GM23248 (cell line): ENCODE results near the gene STK32B. TPM values are rescaled to one million over a fixed set of nuclear protein-coding genes. Genes with fewer than 3 reads are reported as not detected.

ENCODE experiments used
- DNase-seq: peaks from one replicate; pipeline ENCODE4 v3.0.0-alpha.2; 2015
- H2AFZ ChIP-seq: fragments of 200-600 bp; sonication (generic); 2 replicates; pipeline ENCODE4 v1.6.1; 2016; ENCODE audit warnings: antibody characterized with exemption
- H3F3A ChIP-seq: fragments of 200-600 bp; sonication (generic); 2 replicates; pipeline ENCODE4 v1.6.1; 2016; ENCODE audit warnings: mild to moderate bottlenecking, antibody characterized with exemption, mixed run types; ENCODE audit not compliant: insufficient read depth
- H3K27ac ChIP-seq: fragments of 200-600 bp; sonication (generic); 2 replicates; pipeline ENCODE4 v1.5.1; 2016; ENCODE audit warnings: mild to moderate bottlenecking
- H3K27me3 ChIP-seq: fragments of 200-600 bp; sonication (generic); replicated peaks from 2 replicates; pipeline ENCODE4 v1.6.1; 2016; ENCODE audit warnings: mild to moderate bottlenecking; ENCODE audit not compliant: insufficient read depth
- H3K36me3 ChIP-seq: fragments of 200-600 bp; sonication (generic); 2 replicates; pipeline ENCODE4 v1.6.1; 2016; ENCODE audit warnings: low read depth, mild to moderate bottlenecking
- H3K4me1 ChIP-seq: fragments of 200-600 bp; sonication (generic); 2 replicates; pipeline ENCODE4 v1.6.1; 2016; ENCODE audit warnings: mild to moderate bottlenecking; ENCODE audit not compliant: insufficient read depth
- H3K4me2 ChIP-seq: fragments of 200-600 bp; sonication (generic); one replicate; pipeline ENCODE4 v1.6.1; 2016; ENCODE audit warnings: mild to moderate bottlenecking; ENCODE audit not compliant: unreplicated experiment
- H3K4me3 ChIP-seq: fragments of 200-600 bp; sonication (generic); 2 replicates; pipeline ENCODE4 v1.5.1; 2016; ENCODE audit warnings: mild to moderate bottlenecking
- H3K79me2 ChIP-seq: fragments of 200-600 bp; sonication (generic); 2 replicates; pipeline ENCODE4 v1.6.1; 2016; ENCODE audit warnings: mild to moderate bottlenecking; ENCODE audit not compliant: insufficient read depth
- H3K9ac ChIP-seq: fragments of 200-600 bp; sonication (generic); 2 replicates; pipeline ENCODE4 v1.6.1; 2016; ENCODE audit warnings: mild to moderate bottlenecking
- H3K9me2 ChIP-seq: fragments of 200-600 bp; sonication (generic); 2 replicates; pipeline ENCODE4 v1.6.1; 2016; ENCODE audit warnings: mixed run types, mild to moderate bottlenecking, moderate library complexity; ENCODE audit not compliant: insufficient read depth
- H3K9me3 ChIP-seq: fragments of 200-600 bp; sonication (generic); one replicate; pipeline ENCODE4 v1.6.1; 2017; ENCODE audit warnings: low read depth
- H4K20me1 ChIP-seq: fragments of 200-600 bp; sonication (generic); 2 replicates; pipeline ENCODE4 v1.6.0; 2016; ENCODE audit not compliant: insufficient read depth
- EZH2 ChIP-seq: fragments of 200-600 bp; sonication (generic); IDR thresholded peaks from 2 replicates; pipeline ENCODE4 v1.6.1; 2018; ENCODE audit warnings: antibody characterized with exemption, mild to moderate bottlenecking; ENCODE audit not compliant: insufficient read depth, poor library complexity, severe bottlenecking
- EZH2phosphoT487 ChIP-seq: fragments of 200-600 bp; sonication (generic); IDR thresholded peaks from 2 replicates; pipeline ENCODE4 v1.6.1; 2018; ENCODE audit warnings: antibody characterized with exemption, moderate library complexity, mild to moderate bottlenecking, low read depth; ENCODE audit not compliant: insufficient read depth
- WGBS, 2 experiments: methylation state at CpG; one replicate each; pipeline ENCODE4 v1.1.6; 2015 to 2017; ENCODE audit warnings: low lambda C conversion rate in 2 of 2, low coverage in 1 of 2; ENCODE audit errors: missing lambda C conversion rate in 2 of 2; 5-methylcytosine and 5-hydroxymethylcytosine counted together
- in situ Hi-C: fragments of 300-500 bp; cut with MboI; formaldehyde crosslinking; loops from 2 replicates; pipeline ENCODE4 v1.15.0; 2020
- polyA plus RNA-seq: library from polyadenylated mRNA; unstranded; fragments of >200 nt; fragmentation: Nextera tagmentation; extraction: Ambion mirVana; gene quantifications from 2 replicates; pipeline ENCODE4 v1.2.1, GENCODE V29; 2016
- small RNA-seq: library from RNA; depleted of rRNA; stranded (forward); fragments of <200 nt; gene quantifications from one replicate; pipeline ENCODE3, GENCODE V24; 2014; ENCODE audit warnings: low read depth, low replicate concordance
- total RNA-seq: library from RNA; depleted of rRNA; stranded (reverse); fragments of >200 nt; shearing (Covaris generic); gene quantifications from 2 replicates; pipeline ENCODE4 v1.2.3, GENCODE V29; 2014; rRNA removed

Gene STK32B
- total and polyA plus RNA-seq, 2 experiments from 2014 or later = 4.9 to 6.1 TPM

GRCh38 chr4:5547651-5548249 is 496.5 kb downstream of the STK32B start:
- WGBS, 2 experiments = 93 to 98% methylated on average over 12 of the region's 12 CpGs

More at GRCh38 chr4:5547651-5548249, 496.5 kb downstream of the STK32B start:
- Histone ChIP-seq H3K27me3 (no peaks in the 10 kb centered on the region), H3F3A (no peaks in the 10 kb centered on the region), H3K79me2 (no peaks in the 10 kb centered on the region), H2AFZ (no peak overlapping the region), H3K4me2 (no peak overlapping the region), H3K9me2 (no peaks in the 10 kb centered on the region), H3K36me3 (peaks cover 12% of the 10 kb centered on the region; the same call in 1 of the 2 replicates), H3K4me1 (no peaks in the 10 kb centered on the region), H3K4me3 (no peak overlapping the region), H3K27ac (no peak overlapping the region), H4K20me1 (no peaks in the 10 kb centered on the region), H3K9ac (no peak overlapping the region), H3K9me3 (no peaks in the 10 kb centered on the region)
- TF ChIP-seq EZH2 (no peak), EZH2phosphoT487 (no peak)
- in situ Hi-C loops = no loop called here
- DNase-seq = no peak

Small RNAs within 50 kb of the gene (small RNA-seq; reads per million reads assigned to genes)
- gene RF00019 = not detected

Other genes starting within 250 kb of the STK32B start
- 26.1 and 32.1 TPM in 2 replicates for gene MSX1, start 191.8 kb upstream of the STK32B start, total RNA-seq
- 16.8 and 17.2 TPM in 2 replicates for gene MSX1, start 191.8 kb upstream of the STK32B start, polyA plus RNA-seq
- 1.5 TPM in 1 of 2 replicates, not detected in the other for gene CYTL1, start 32.0 kb upstream of the STK32B start, total RNA-seq
- 0.84 and 1.1 TPM in 2 replicates for gene CYTL1, start 32.0 kb upstream of the STK32B start, polyA plus RNA-seq